ENCODE results near the gene P4HA3. TPM values are rescaled to one million over a fixed set of nuclear protein-coding genes. Genes with fewer than 3 reads are reported as not detected.
A peak's percentile ranks its signal among the peaks of the same experiment; 100 is the strongest.

Gene P4HA3
- total and polyA plus RNA-seq, 9 of the 15 experiments (the other 6 are each of a cell fraction or from before 2014, with no cell fraction given): 0.01 to 0.03 TPM; not detected in 7

- no peak for TF ChIP-seq ETV1 (tag; conservative IDR thresholded peaks at IDR 0.05; ENCODE audit: low read depth)
- no peak for TF ChIP-seq RFX1 (IDR thresholded peaks at IDR 0.05)
- TF ChIP-seq TAL1 (IDR thresholded peaks at IDR 0.05): peak; percentile 34; the same call in 1 of the 2 replicates
- TF ChIP-seq ZNF449 (CRISPR knock-in tag; IDR thresholded peaks at IDR 0.05): no peak
- no peak for TF ChIP-seq ZNF165 (CRISPR knock-in tag; IDR thresholded peaks at IDR 0.05; ENCODE audit: borderline replicate concordance)
These were observed 18.8 kb upstream of the P4HA3 start (continued) for GRCh38 chr11:74330075-74330858.

- CTCF ChIA-PET (ENCODE audit: low intra/inter-chr PET ratio): interaction anchor here (0.8 kb wide), 1 partner anchor 243 kb away, joined by 3 read pairs; no protein-coding TSS in a partner anchor
- no peak overlapping the region for H3K4me3 ChIP-seq
- H3K9me3 ChIP-seq (replicated peaks; ENCODE audit: control insufficient read depth, insufficient read depth, low read depth, low read length): no peaks in the 10 kb centered on the region
- no peaks in the 10 kb centered on the region for H3K79me2 ChIP-seq (ENCODE audit: control insufficient read depth, insufficient read depth, low read length)
- POLR2A ChIA-PET: no interaction called here
- peak overlapping the region; percentile 44; the same call in 1 of the 2 replicates for H2AFZ ChIP-seq (ENCODE audit: low read depth, low read length)
- in situ Hi-C loops (cut with MboI) (loop anchor here (10.0 kb wide), 2 partner anchors 118 to 372 kb away; partner anchors contain the start of gene DNAJB13), intact Hi-C loops (cut with micrococcal nuclease) (no loop called here)
- no peak for FAIRE-seq
- H3K4me1 ChIP-seq (replicated peaks in 1 of 2; ENCODE audit: control insufficient read depth in 2 of 2, insufficient read depth in 2 of 2, low read length in 2 of 2): peaks cover 3 to 8% of the 10 kb centered on the region in 2 experiments; a peak in 3 of 5 replicates
- peak in 1 of 4 experiments; percentile 14 for DNase-seq (ENCODE audit: extremely low read depth in 1 of 4, low spot score in 3 of 4)
- no peaks in the 10 kb centered on the region for H3K36me3 ChIP-seq (ENCODE audit: control insufficient read depth, insufficient read depth, low read length)
- H3K9ac ChIP-seq (ENCODE audit: insufficient read depth in 1 of 2, low read depth in 2 of 2, low read length in 2 of 2): no peak overlapping the region
- no peak overlapping the region for H3K27ac ChIP-seq (ENCODE audit: extremely low read depth, low read depth, low read length)
- no peak for ATAC-seq
- peaks cover 3 to 10% of the 10 kb centered on the region in 2 experiments; a peak in 2 of 5 replicates for H3K27me3 ChIP-seq (ENCODE audit: control insufficient read depth in 2 of 2, insufficient read depth in 2 of 2, low read length in 2 of 2)
- H4K20me1 ChIP-seq (replicated peaks; ENCODE audit: control insufficient read depth, insufficient read depth, low read length): no peaks in the 10 kb centered on the region
- BruUV-seq (replicated peaks): no TSS peak
- H3K4me2 ChIP-seq (ENCODE audit: insufficient read depth, low read length): no peak overlapping the region
- TF ChIP-seq CTCF (IDR thresholded peaks at IDR 0.05 in 2 of 3, conservative IDR thresholded peaks at IDR 0.05 in 1 of 3; ENCODE audit: insufficient read depth in 2 of 3, low read depth in 1 of 3, low read length in 3 of 3) (peak in 1 of 3 experiments; percentile 20; a peak in 1 of 6 replicates), RAD21 (CRISPR knock-in tag; conservative IDR thresholded peaks at IDR 0.05 in 1 of 2, IDR thresholded peaks at IDR 0.05 in 1 of 2) (peak in 1 of 2 experiments; percentile 44; a peak in 2 of 4 replicates), PURB (CRISPR knock-in tag; IDR thresholded peaks at IDR 0.05; ENCODE audit: low read depth) (no peak), ZNF512 (tag; IDR thresholded peaks at IDR 0.05) (no peak)
- 7% methylated on average over 1 of the region's 1 CpG for WGBS (ENCODE audit: insufficient coverage, low coverage, missing lambda C conversion rate)
- no peaks in the 10 kb centered on the region for H3K9me1 ChIP-seq (ENCODE audit: control insufficient read depth, insufficient read depth, low read length)
These were observed 15.6 kb upstream of the P4HA3 start for GRCh38 chr11:74327076-74327475.
